Right lobe of liver (tissue), 4 donors: ENCODE results near the gene DEFB132.

Experiments used
- POLR2A ChIP-seq: fragments of 450-650 bp; IDR thresholded peaks from one replicate; pipeline ENCODE4 v1.6.1; 2017; ENCODE audit warnings: antibody characterized with exemption, mild to moderate bottlenecking
- TF ChIP-seq, protein P1 (sequence below), 4 donors: fragments of 200-600 bp in 3 of 4; fragments of 450-650 bp in 1 of 4; IDR thresholded peaks; one replicate each; pipeline versions ENCODE4 v1.5.1 to v1.8.0; 2016 to 2022; ENCODE audit warnings: antibody characterized with exemption in 4 of 4, mild to moderate bottlenecking in 2 of 4
- donor health status: DM: no; HTN: no; CAD: no.
- donor health status: DM: no; HTN: no; CAD: no.
- donor health status: DM: no; HTN: yes; CAD: no.

DNA sequence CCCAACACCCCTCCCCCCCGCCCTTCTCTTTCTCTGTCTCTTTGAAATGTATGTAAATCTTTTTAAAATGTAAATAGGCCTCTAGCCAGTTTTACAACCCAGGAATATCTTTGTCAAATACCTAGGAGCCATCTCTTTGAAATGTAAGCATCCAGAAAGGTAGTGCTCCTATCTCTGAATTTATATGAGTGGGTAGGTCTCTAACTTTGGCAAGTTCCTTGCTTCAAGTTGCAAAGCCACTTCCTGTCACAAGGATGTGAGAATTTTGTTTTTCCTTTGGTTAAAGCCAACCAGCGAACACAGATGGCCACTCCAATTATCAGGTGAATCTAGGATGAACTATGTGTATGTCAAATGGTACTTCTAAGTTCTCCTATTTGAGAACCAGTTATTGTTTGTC is 6.2 kb upstream of the DEFB132 start:
- TF ChIP-seq, protein P1, sequence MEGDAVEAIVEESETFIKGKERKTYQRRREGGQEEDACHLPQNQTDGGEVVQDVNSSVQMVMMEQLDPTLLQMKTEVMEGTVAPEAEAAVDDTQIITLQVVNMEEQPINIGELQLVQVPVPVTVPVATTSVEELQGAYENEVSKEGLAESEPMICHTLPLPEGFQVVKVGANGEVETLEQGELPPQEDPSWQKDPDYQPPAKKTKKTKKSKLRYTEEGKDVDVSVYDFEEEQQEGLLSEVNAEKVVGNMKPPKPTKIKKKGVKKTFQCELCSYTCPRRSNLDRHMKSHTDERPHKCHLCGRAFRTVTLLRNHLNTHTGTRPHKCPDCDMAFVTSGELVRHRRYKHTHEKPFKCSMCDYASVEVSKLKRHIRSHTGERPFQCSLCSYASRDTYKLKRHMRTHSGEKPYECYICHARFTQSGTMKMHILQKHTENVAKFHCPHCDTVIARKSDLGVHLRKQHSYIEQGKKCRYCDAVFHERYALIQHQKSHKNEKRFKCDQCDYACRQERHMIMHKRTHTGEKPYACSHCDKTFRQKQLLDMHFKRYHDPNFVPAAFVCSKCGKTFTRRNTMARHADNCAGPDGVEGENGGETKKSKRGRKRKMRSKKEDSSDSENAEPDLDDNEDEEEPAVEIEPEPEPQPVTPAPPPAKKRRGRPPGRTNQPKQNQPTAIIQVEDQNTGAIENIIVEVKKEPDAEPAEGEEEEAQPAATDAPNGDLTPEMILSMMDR (IDR thresholded peaks at IDR 0.05): no peak
- no peak for TF ChIP-seq POLR2A
